ENCODE measurements around the gene GADD45GIP1. TPM values are rescaled to one million over a fixed set of nuclear protein-coding genes. Genes with fewer than 3 reads are reported as not detected.

Gene GADD45GIP1
- total RNA-seq, 1 experiment from 2014 or later, result 29.1 TPM

- peaks cover 39% of the 10 kb centered on the region for H3K36me3 ChIP-seq (ENCODE audit: low read depth)
- TF ChIP-seq CTCF (conservative IDR thresholded peaks at IDR 0.05) (no peak), EZH2 (IDR thresholded peaks at IDR 0.05; ENCODE audit: low read depth) (no peak)
- no peaks in the 10 kb centered on the region for H3K27me3 ChIP-seq (ENCODE audit: insufficient read depth, low read depth)
- H2AFZ ChIP-seq, result no peak overlapping the region
- H3K4me2 ChIP-seq, result no peak overlapping the region
- POLR2A ChIA-PET (ENCODE audit: unreplicated experiment), result no interaction called here
- peaks cover 38% of the 10 kb centered on the region for H3K79me2 ChIP-seq (ENCODE audit: low read depth)
- no peak overlapping the region for H3K27ac ChIP-seq
- no TSS peak for BruUV-seq (replicated peaks)
- no peak overlapping the region for H3K4me3 ChIP-seq
- DNase-seq, result no peak
- peaks cover 39% of the 10 kb centered on the region for H4K20me1 ChIP-seq (ENCODE audit: insufficient read depth)
- H3K4me1 ChIP-seq (replicated peaks; ENCODE audit: insufficient read depth), result peaks cover 23% of the 10 kb centered on the region
- H3F3A ChIP-seq (ENCODE audit: insufficient read depth, low read depth), result peaks cover 89% of the 10 kb centered on the region
- no peaks in the 10 kb centered on the region for H3K9me2 ChIP-seq (ENCODE audit: insufficient read depth)
- CTCF ChIA-PET, result no interaction called here
- H3K9me3 ChIP-seq (ENCODE audit: insufficient read depth, low read depth), result no peaks in the 10 kb centered on the region
- intact Hi-C loops (cut with micrococcal nuclease; ENCODE audit: unreplicated experiment), result no loop called here
These were observed 8.2 kb downstream of the GADD45GIP1 start for GRCh38 chr19:12948612-12949362.

- H3K27ac ChIP-seq, result no peak overlapping the region
- intact Hi-C loops (cut with micrococcal nuclease; ENCODE audit: unreplicated experiment), result no loop called here
- BruUV-seq (replicated peaks), result no TSS peak
These were observed 9.1 kb downstream of the GADD45GIP1 start for GRCh38 chr19:12947702-12948611.

More at GRCh38 chr19:12947702-12948611, 9.1 kb downstream of the GADD45GIP1 start:
- Histone ChIP-seq H4K20me1 (ENCODE audit: insufficient read depth) (peaks cover 36% of the 10 kb centered on the region), H3K4me3 (no peak overlapping the region), H3K4me1 (replicated peaks; ENCODE audit: insufficient read depth) (peaks cover 23% of the 10 kb centered on the region), H2AFZ (no peak overlapping the region), H3K79me2 (ENCODE audit: low read depth) (peaks cover 32% of the 10 kb centered on the region), H3K4me2 (peak overlapping the region; percentile 97), H3F3A (ENCODE audit: insufficient read depth, low read depth) (peaks cover 91% of the 10 kb centered on the region), H3K27me3 (ENCODE audit: insufficient read depth, low read depth) (no peaks in the 10 kb centered on the region), H3K9me2 (ENCODE audit: insufficient read depth) (no peaks in the 10 kb centered on the region), H3K9me3 (ENCODE audit: insufficient read depth, low read depth) (no peaks in the 10 kb centered on the region), H3K36me3 (ENCODE audit: low read depth) (peaks cover 45% of the 10 kb centered on the region)
- POLR2A ChIA-PET (ENCODE audit: unreplicated experiment), result interaction anchor here (0.7 kb wide), 1 partner anchor 103 kb away, joined by 5 read pairs; no protein-coding TSS in a partner anchor
- DNase-seq, result no peak
- CTCF ChIA-PET, result no interaction called here
- TF ChIP-seq CTCF (conservative IDR thresholded peaks at IDR 0.05) (no peak), EZH2 (IDR thresholded peaks at IDR 0.05; ENCODE audit: low read depth) (no peak)

Data from PC-9 (cell line).